IMR-90 (cell line): Measurements from ENCODE around the gene ANKRD53. TPM values are rescaled to one million over a fixed set of nuclear protein-coding genes. Genes with fewer than 3 reads are reported as not detected.
A peak's percentile ranks its signal among the peaks of the same experiment; 100 is the strongest.

Source experiments
- ATAC-seq: fragments of 200-7000 bp; cut with Tn5 transposase; 2 replicates; pipeline ENCODE4 v1.9.1; 2020; ENCODE audit warnings: low read depth, mild to moderate bottlenecking, moderate library complexity
- Bru-seq: library from RNA; stranded (reverse); fragments of 400-500 nt; gene quantifications from one replicate; lab custom pipeline; 2021; lab: Mats Ljungman, UMichigan
- BruChase-seq, 2 experiments: library from RNA; stranded (reverse); fragments of 400-500 nt; gene quantifications; one replicate each; lab custom pipeline; 2021; lab: Mats Ljungman, UMichigan
- BruUV-seq: library from RNA; stranded (reverse); fragments of 400-500 nt; replicated peaks from 2 replicates; lab custom pipeline; 2021; lab: Mats Ljungman, UMichigan
- CTCF ChIA-PET: fragments of 300-600 bp; formaldehyde crosslinking; extraction: SDS; loops from one replicate; lab custom pipeline; 2021; ENCODE audit warnings: antibody characterized with exemption; lab: Yijun Ruan, JAX
- POLR2A ChIA-PET: fragments of 300-600 bp; sonication (Branson Sonifier 250); formaldehyde crosslinking; loops from one replicate; lab custom pipeline; 2022; ENCODE audit warnings: antibody characterized with exemption; ENCODE audit not compliant: unreplicated experiment; lab: Charles Lee
- DNase-seq: peaks from one replicate; pipeline ENCODE4 v3.0.0; 2013
- H2AFZ ChIP-seq: replicated peaks from 2 replicates; pipeline ENCODE3; 2013; ENCODE audit warnings: low read length, mild to moderate bottlenecking; ENCODE audit not compliant: poor library complexity
- H2AK5ac ChIP-seq: 2 replicates; pipeline ENCODE4 v1.6.1; 2013; ENCODE audit warnings: low read depth, low read length, inconsistent platforms
- H2AK9ac ChIP-seq: replicated peaks from 2 replicates; pipeline ENCODE3; 2013; ENCODE audit warnings: mild to moderate bottlenecking, low read depth, low read length, moderate library complexity; ENCODE audit not compliant: poor library complexity
- H2BK120ac ChIP-seq: 2 replicates; pipeline ENCODE4 v1.6.1; 2013; ENCODE audit warnings: low read depth, low read length, inconsistent platforms
- H2BK15ac ChIP-seq: 3 replicates; pipeline ENCODE4 v1.6.1; 2013; ENCODE audit warnings: low read depth, low read length, inconsistent platforms
- H2BK20ac ChIP-seq: 2 replicates; pipeline ENCODE4 v1.6.1; 2013; ENCODE audit warnings: low read depth, mild to moderate bottlenecking, inconsistent platforms, low read length, moderate library complexity
- H2BK5ac ChIP-seq: 2 replicates; pipeline ENCODE4 v1.6.1; 2013; ENCODE audit warnings: mild to moderate bottlenecking, low read depth, low read length, inconsistent platforms; ENCODE audit not compliant: poor library complexity, severe bottlenecking
- H3K14ac ChIP-seq: replicated peaks from 2 replicates; pipeline ENCODE4 v1.6.1; 2013; ENCODE audit warnings: low read depth, low read length, inconsistent platforms
- H3K18ac ChIP-seq: 2 replicates; pipeline ENCODE4 v1.6.1; 2013; ENCODE audit warnings: low read depth, low read length, control low read depth
- H3K23ac ChIP-seq: 2 replicates; pipeline ENCODE4 v1.6.1; 2013; ENCODE audit warnings: low read depth, low read length, inconsistent platforms
- H3K27ac ChIP-seq: 2 replicates; pipeline ENCODE4 v1.5.1; 2013; ENCODE audit warnings: mild to moderate bottlenecking, control low read depth, low read length; ENCODE audit not compliant: insufficient read depth
- H3K27me3 ChIP-seq: 2 replicates; pipeline ENCODE4 v1.6.1; 2013; ENCODE audit warnings: low read length; ENCODE audit not compliant: control insufficient read depth, insufficient read depth
- H3K36me3 ChIP-seq: 2 replicates; pipeline ENCODE4 v1.6.1; 2013; ENCODE audit warnings: low read length, mixed read lengths; ENCODE audit not compliant: control insufficient read depth, insufficient read depth
- H3K4ac ChIP-seq: 2 replicates; pipeline ENCODE4 v1.6.1; 2013; ENCODE audit warnings: low read depth, low read length, inconsistent platforms
- H3K4me1 ChIP-seq: 2 replicates; pipeline ENCODE4 v1.6.1; 2013; ENCODE audit warnings: low read length, mixed read lengths; ENCODE audit not compliant: control insufficient read depth, insufficient read depth
- H3K4me2 ChIP-seq: 2 replicates; pipeline ENCODE4 v1.6.1; 2013; ENCODE audit warnings: low read depth, mild to moderate bottlenecking, control low read depth, low read length, moderate library complexity
- H3K4me3 ChIP-seq: 2 replicates; pipeline ENCODE4 v1.5.1; 2013; ENCODE audit warnings: low read depth, mild to moderate bottlenecking, control low read depth, low read length, moderate library complexity; ENCODE audit not compliant: insufficient read depth
- H3K56ac ChIP-seq: 2 replicates; pipeline ENCODE4 v1.6.1; 2013; ENCODE audit warnings: low read length, inconsistent platforms; ENCODE audit not compliant: insufficient read depth; ENCODE audit errors: extremely low read depth
- H3K79me1 ChIP-seq, 2 experiments: 2 replicates each; pipeline ENCODE4 v1.6.1; 2013; ENCODE audit warnings: low read length in 2 of 2, inconsistent platforms in 1 of 2, low read depth in 1 of 2
- H3K9ac ChIP-seq: 2 replicates; pipeline ENCODE4 v1.6.1; 2013; ENCODE audit warnings: low read depth, low read length, control low read depth
- H3K9me1 ChIP-seq: 2 replicates; pipeline ENCODE4 v1.6.1; 2013; ENCODE audit warnings: low read length, inconsistent platforms; ENCODE audit not compliant: insufficient read depth
- H3K9me3 ChIP-seq: 2 replicates; pipeline ENCODE4 v1.6.1; 2013; ENCODE audit warnings: low read length; ENCODE audit not compliant: control insufficient read depth, insufficient read depth
- H4K20me1 ChIP-seq: 2 replicates; pipeline ENCODE4 v1.6.1; 2013; ENCODE audit warnings: low read length, inconsistent platforms; ENCODE audit not compliant: insufficient read depth
- H4K5ac ChIP-seq: 2 replicates; pipeline ENCODE4 v1.6.1; 2013; ENCODE audit warnings: mild to moderate bottlenecking, low read depth, low read length, control low read depth
- H4K8ac ChIP-seq, 2 experiments: 2 replicates each; pipeline ENCODE4 v1.6.1; 2013; ENCODE audit warnings: low read depth in 2 of 2, low read length in 2 of 2, control low read depth in 1 of 2, inconsistent platforms in 1 of 2
- H4K91ac ChIP-seq: 2 replicates; pipeline ENCODE4 v1.6.1; 2013; ENCODE audit warnings: low read depth, low read length, inconsistent platforms; ENCODE audit not compliant: insufficient read depth
- MAFK ChIP-seq: IDR thresholded peaks from 2 replicates; pipeline ENCODE4 v1.6.1; 2012; ENCODE audit warnings: low read depth, low read length, improper control_type of control experiment
- MAZ ChIP-seq: IDR thresholded peaks from 2 replicates; pipeline ENCODE4 v1.6.1; 2012; ENCODE audit warnings: low read depth, mild to moderate bottlenecking, low read length, improper control_type of control experiment, moderate library complexity, borderline replicate concordance
- NFE2L2 ChIP-seq: fragments of 150-350 bp; IDR thresholded peaks from 2 replicates; pipeline ENCODE4 v1.6.1; 2016; ENCODE audit warnings: low read depth, mild to moderate bottlenecking, low read length
- WGBS, 2 experiments: methylation state at CpG; one replicate each; pipeline versions ENCODE4 v1.1.5 to v1.1.7; 2013; ENCODE audit warnings: missing lambda C conversion rate in 2 of 2; ENCODE audit not compliant: insufficient read length in 1 of 2; ENCODE audit errors: extremely low coverage in 2 of 2; 5-methylcytosine and 5-hydroxymethylcytosine counted together
- dilution Hi-C: fragments of 300-500 bp; cut with HindIII; formaldehyde crosslinking; loops from one replicate; pipeline ENCODE4 v1.14.3; 2018; ENCODE audit warnings: low sequenced_read_pairs; ENCODE audit not compliant: unreplicated experiment
- in situ Hi-C: fragments of 300-500 bp; cut with MboI; formaldehyde crosslinking; loops from 3 replicates; pipeline ENCODE4 v1.14.3; 2019; ENCODE audit warnings: low sequenced_read_pairs, inconsistent platforms, mixed read lengths
- intact Hi-C: fragments of 100-400 bp; cut with micrococcal nuclease; formaldehyde crosslinking; loops from 2 replicates; pipeline ENCODE4 v1.10.0; 2022
- long read RNA-seq: library from polyadenylated mRNA; unstranded; transcript quantifications from one replicate; pipeline ENCODE4 v2.0.0, GENCODE V29; 2021; ENCODE audit not compliant: unreplicated experiment
- polyA plus RNA-seq, 3 experiments: library from polyadenylated mRNA; depleted of rRNA; stranded (reverse); fragments of >200 nt; gene quantifications; 2 replicates each; pipeline ENCODE4 v1.2.3, GENCODE V29; 2012; ENCODE audit warnings: low replicate concordance in 1 of 3
- total RNA-seq: library from RNA; depleted of rRNA; stranded (reverse); fragments of >200 nt; gene quantifications from 2 replicates; pipeline ENCODE4 v1.2.3, GENCODE V29; 2012; rRNA removed

ANKRD53 gene
- 0.54 and 0.56 TPM in 2 replicates for total RNA-seq
- polyA plus RNA-seq (2012; rRNA removed) = 1.0 and 1.2 TPM in 2 replicates
- polyA plus RNA-seq (2012; cell fraction: cytosol; rRNA removed) = 1.8 and 2.6 TPM in 2 replicates
- polyA plus RNA-seq (2012; cell fraction: nucleus; rRNA removed; ENCODE audit: low replicate concordance) = 3.3 and 5.0 TPM in 2 replicates
- percentile 41 among the genes with signal in this experiment for Bru-seq, nascent RNA
- percentile 26 among the genes with signal in this experiment for BruChase-seq, experiment 1, labeled RNA remaining after a 6-hour chase
- percentile 31 among the genes with signal in this experiment for BruChase-seq, experiment 2, labeled RNA remaining after a 2-hour chase
- long read RNA-seq, partial matches to known transcripts = 0 of 2 reads
- long read RNA-seq, other reads (novel, unspliced or antisense) = 1 of 2 reads

- BruUV-seq = no TSS peak
- Histone ChIP-seq H3K4me2 (peak within 1 kb of the TSS; percentile 95), H3K14ac (0 out of 2 replicates have a peak within 1 kb of the TSS, but pooled peaks have one; percentile 71), H2BK120ac (peak within 1 kb of the TSS; percentile 75), H3K9me3 (no peaks in the 10 kb centered on the region), H3K4me1 (peaks cover 5% of the 10 kb centered on the region; the same call in 1 of the 2 replicates), H4K91ac (peak within 1 kb of the TSS; percentile 46), H3K4me3 (peak within 1 kb of the TSS; percentile 70), H3K23ac (peak within 1 kb of the TSS; percentile 88), H3K56ac (no peak within 1 kb of the TSS; the same call in 1 of the 2 replicates), H2BK20ac (no peak within 1 kb of the TSS), H2BK5ac (no peak within 1 kb of the TSS), H2AK5ac (peak within 1 kb of the TSS; percentile 20; the same call in 1 of the 2 replicates), H3K27me3 (no peaks in the 10 kb centered on the region), H3K4ac (peak within 1 kb of the TSS; percentile 82), H3K27ac (peak within 1 kb of the TSS; percentile 48), H3K18ac (peak within 1 kb of the TSS; percentile 83; the same call in 1 of the 2 replicates), H3K9me1 (peaks cover 12% of the 10 kb centered on the region), H2BK15ac (no peak within 1 kb of the TSS), H2AK9ac (peak within 1 kb of the TSS; percentile 75), H3K9ac (peak within 1 kb of the TSS; percentile 74), H2AFZ (peak within 1 kb of the TSS; percentile 97), H4K5ac (peak within 1 kb of the TSS; percentile 94), H4K8ac (peak within 1 kb of the TSS; percentile 59 to 88; a peak in 3 of 4 replicates), H3K79me1 (no peaks in the 10 kb centered on the region), H4K20me1 (no peaks in the 10 kb centered on the region), H3K36me3 (no peaks in the 10 kb centered on the region; the same call in 1 of the 2 replicates)
- in situ Hi-C loops (no loop called here), dilution Hi-C loops (no loop called here), intact Hi-C loops (loop anchor here (5.0 kb wide), 1 partner anchor 89 kb away; the partner anchor contains the start of gene NAGK)
- WGBS, 2 experiments = 3% methylated on average over 22 of the region's 67 CpGs; no CpG with 5 or more reads in 1 of the 2 experiments
- ATAC-seq = peak; percentile 68
- no peak for DNase-seq
- ChIA-PET POLR2A (no interaction called here), CTCF (interaction anchor here (0.8 to 1.1 kb wide), 3 partner anchors 13 to 30 kb away, joined by 3 to 5 read pairs (median 3); no protein-coding TSS in a partner anchor)
- TF ChIP-seq NFE2L2 (no peak), MAZ (peak; percentile 34; the same call in 1 of the 2 replicates), MAFK (no peak)
These were observed at the start of gene ANKRD53 for GRCh38 chr2:70978341-70979179. ANKRD53 (plus strand) TSS chr2:70978630; CDS start chr2:70978646, 16 bp downstream.
